GM19397 (cell line): ENCODE data around the gene APOBEC3G.

Experiments
- ATAC-seq: cut with Tn5 transposase; IDR thresholded peaks from one replicate; pipeline ENCODE4 v1.9.1; 2021; ENCODE audit warnings: mild to moderate bottlenecking, moderate library complexity; ENCODE audit not compliant: unreplicated experiment

The APOBEC3G gene

DNA sequence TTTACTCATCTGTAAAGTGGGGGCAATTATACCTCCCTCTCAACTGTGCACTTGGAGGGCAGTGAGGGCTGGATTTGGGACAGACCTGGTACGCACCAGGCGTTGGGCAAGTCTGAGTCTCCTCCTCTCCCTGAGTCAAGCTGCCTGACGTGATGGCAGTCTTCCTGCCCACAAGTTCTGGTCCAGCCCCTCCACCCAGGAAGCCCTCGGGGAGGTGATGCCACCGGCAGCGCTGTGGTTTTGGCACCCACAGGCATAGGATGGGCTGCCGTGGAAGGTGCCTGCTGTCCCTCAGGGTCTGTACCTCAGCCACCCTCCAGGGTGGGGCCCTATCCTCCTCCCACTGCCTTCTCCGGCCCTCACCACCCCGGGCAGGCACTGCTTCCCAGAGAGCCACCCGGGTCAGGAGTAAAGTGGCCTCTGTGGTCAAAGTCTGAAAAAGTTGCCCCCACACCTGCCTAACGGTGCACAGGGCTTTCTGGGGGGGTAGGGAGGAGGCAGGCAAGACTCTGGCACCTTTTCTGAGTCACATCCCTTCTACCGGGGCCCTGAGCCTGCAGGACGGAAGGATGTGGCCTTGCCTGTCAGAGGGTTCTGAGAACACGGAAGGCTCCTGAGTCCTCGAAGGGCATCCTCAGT is 13.5 kb downstream of the APOBEC3G start:
- ATAC-seq = no peak

DNA sequence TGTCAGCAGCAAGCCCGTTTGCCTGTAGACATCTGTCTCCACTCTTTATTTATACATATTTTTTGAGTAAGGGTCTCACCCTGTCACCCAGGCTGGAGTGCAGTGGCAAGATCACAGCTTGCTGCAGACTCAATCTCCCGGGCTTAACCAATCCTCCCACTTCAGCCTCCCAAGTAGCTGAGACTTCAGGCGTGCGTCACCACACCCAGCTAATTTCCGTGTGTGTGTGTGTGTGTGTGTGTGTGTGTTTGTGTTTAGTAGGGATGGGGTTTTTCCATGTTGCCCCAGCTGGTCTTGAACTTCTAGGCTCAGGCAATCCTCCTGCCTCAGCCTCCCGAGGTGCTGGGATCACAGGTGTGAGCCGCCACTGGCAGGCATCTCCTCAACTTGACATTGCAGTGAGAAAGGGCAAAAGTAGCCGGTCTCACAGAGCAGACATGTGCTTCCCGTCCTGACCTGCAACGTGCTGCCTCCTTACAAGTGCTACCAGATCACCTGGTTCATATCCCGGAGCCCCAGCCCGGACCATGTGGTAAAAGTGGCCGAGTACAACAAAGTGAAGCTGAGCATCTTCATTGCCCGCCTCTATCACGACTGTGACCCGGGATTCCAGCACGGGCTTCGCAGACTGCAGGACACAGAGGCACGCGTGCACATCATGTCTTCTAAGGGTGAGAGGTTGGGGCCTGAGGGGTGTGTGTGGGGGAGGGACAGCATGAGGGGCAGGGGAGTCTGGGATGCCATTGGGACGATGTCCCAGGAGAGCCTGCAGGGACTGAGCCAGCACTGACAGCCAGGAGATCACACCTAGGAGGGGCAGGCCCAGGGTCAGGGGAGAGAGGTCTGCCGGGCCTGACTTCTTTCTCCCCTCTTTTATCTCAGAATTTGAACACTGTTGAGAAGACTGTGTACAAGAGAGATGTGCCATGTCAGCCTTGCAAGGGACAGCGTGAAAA is 14.3 kb downstream of the APOBEC3G start:
- no peak for ATAC-seq

DNA sequence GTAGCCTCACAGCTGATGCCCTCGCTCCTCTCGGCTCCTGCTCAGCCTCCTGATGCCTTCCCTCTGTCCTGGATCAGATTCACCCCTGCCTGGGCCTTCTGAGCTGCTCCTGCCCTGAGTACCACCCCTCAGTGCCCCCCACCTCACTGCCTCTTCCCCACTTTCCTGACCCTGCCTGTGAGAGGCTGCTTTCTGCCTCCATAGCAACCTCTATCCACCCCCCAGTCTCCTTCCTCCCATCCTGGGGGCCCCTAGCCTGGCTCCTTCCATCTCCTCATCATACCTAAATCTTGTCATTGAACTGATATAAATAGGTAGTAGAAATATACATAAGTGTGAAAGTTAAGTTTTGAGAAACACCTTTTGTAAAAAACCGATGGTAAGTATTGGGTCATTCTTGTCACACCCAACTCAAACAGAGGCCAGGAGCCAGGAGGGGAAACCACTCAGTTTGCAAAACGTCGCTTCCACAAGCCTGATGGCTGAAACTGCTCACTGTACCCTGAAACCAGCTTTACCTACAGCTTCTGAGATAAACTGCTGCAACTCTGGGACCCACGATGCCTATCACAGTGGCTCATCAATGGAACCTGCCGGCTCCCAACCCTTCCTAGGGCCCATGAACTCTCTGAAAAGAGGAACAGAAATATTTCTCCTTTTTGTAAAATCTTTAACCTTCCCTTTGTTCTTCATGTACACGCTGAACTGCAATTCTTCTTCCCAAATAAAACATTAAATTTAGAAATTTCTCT is 15.2 kb downstream of the APOBEC3G start:
- ATAC-seq = no peak

DNA sequence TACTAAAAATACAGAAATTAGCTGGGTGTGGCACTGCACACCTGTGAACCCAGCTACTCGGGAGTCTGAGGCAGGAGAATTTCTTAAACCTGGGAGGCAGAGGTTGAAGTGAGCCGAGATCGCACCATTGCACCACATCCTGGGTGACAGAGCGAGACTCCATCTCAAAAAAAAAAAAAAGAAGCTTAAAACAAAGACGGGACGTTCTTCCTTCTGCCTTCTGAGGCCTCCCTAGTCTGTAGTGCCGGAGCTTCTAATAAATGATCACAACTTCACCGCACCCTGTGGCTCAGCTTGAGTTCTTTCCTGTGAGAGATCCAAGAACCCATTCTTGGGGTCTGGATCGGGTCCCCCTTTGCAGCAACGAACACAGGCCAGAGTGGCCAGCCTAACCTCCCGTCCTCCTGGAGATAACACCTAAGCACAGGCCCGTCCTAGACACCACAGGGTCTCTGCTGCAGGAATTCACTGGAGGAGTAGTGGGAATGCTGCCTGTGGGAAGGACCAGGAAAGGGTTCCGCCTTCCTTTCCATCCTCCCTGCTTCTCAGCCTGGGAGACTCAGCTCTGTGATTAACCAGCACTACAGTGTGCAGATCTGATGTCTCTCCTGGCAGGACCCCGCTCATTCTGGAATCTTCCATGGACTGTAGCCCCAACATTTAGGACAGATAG is 17.8 kb downstream of the APOBEC3G start:
- ATAC-seq = no peak

DNA sequence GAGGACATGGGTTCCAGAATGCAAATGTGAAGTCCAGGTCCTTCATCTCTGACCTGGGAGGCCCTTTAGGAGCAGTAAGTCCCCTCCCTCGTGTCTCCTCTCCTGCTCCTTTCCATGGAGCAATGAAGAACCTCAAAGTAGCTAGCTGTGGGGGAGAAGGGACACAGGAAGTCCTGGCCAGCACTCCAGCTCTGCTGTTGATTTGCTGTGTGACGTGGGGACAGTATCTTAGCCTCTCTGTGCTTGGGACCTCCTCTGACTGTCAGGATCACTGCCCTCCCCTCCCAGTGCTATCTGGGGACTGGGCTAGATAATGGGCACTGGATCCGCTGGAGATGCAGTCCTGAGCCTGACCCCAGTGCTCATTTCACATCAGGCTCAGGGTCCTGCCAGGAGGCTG is 18.9 kb downstream of the APOBEC3G start:
- no peak for ATAC-seq

DNA sequence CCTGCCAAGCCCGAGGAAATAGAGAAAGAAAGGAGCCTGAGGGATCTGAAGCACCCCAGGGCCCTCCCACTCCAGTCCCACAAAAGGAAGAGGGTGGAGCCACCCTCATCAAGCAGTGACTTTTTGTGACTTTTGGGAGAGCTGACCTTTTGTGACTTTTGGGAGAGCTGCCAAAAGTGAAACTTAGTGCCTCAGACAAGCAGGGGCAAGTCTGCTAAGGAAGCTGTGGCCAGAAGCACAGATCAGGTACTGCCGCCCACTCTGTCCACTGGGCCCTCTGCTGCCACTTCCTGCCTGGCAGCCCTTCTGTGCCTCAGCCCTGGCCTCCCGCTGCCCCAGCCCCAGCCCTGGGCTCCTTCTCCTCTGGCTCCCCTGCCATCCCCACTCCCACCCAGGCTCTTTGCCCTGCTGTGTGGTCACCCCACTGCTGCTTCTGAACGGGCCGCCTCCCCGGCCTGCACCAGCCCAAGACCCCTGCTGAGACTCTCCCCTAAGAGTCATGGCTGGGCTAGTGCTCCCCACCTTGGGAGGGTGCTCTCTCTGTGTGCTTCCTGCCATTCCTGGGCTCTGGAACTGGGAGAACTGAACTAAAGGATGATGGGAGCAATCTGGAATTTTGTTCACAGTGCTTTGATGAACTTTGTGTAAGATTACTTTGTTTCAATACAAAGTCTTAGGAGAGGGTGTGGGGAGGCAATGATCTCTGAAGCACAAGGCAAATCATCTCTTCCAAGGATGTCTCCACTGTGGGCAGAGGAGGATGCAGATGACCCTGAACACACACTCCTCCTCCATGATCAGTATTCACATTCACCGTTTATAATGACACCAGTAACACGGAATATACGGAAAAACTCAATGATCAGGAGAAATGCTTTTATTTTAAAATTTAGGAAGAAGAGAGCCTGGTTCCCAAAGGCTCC is 20.3 kb downstream of the APOBEC3G start, which contains the start of gene APOBEC3H:
TSS of gene APOBEC3H (plus strand) at position 147 of the 923 bp plus-strand sequence. CDS start 3,035 bp downstream, outside the sequence.
- no peak for ATAC-seq

DNA sequence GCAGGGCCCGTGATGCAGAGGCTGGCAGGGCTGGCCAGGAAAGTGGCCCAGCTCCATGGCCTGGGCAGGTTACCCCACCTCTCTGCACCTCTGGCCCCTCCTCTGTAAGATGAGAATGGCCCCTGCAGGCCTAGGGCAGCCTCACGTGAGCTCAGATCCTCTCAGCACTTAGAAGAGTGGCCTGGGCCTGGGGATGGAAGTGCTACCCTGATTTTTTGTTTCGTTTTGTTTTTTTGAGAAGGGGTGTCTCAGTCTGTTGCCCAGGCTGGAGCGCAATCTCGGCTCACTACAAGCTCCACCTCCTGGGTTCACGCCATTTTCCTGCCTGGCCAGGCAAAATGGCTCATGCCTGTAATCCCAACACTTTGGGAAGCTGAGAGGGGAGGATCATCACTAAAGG is 21.0 kb downstream of the APOBEC3G start:
- ATAC-seq = no peak

DNA sequence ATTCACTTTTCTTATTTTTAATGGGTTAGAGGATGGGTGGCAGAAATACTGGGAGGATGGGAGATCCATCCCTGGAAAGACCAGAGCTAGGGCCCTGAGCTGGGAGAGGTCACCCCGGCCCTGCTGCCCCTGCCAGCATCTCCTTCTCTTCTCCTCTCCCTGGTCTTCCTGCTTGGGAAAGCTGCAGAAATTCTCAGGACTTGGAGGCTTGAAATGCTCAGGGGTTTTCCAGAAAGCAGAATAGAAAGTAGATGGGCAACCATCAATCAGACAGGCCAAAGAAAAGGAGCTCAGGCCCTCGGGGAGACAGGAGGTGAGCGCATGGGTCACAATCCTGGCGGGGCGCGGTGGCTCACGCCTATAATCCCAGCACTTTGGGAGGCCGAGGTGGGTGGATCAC is 21.5 kb downstream of the APOBEC3G start:
- no peak for ATAC-seq

DNA sequence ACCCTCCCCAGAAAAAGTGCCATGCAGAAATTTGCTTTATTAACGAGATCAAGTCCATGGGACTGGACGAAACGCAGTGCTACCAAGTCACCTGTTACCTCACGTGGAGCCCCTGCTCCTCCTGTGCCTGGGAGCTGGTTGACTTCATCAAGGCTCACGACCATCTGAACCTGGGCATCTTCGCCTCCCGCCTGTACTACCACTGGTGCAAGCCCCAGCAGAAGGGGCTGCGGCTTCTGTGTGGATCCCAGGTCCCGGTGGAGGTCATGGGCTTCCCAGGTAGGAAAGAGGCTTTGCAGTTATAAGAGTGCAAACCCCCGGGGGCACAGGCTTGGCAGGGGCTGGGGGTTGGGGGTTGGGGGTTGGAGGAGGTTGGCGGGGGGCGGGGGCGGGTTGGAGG is 24.2 kb downstream of the APOBEC3G start:
- no peak for ATAC-seq

DNA sequence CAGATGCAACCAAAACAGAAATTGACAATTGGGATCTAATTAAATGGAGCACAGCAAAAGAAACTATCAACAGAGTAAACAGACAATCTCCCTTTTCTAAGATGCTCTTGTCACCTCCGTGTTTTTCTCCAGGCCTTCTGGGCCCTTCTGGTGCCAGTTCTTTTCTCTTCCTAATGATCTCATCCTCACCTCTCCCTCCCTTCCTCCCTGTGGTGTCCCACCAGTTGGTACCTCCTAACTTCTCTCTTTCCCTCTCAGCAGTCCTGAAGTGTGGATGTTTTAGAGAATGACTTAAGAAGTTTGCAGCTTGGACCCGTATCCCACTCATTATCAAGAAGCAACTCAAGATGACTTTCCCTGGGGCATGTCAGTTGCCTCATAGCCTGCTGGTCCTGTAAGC is 26.4 kb downstream of the APOBEC3G start:
- ATAC-seq = no peak

DNA sequence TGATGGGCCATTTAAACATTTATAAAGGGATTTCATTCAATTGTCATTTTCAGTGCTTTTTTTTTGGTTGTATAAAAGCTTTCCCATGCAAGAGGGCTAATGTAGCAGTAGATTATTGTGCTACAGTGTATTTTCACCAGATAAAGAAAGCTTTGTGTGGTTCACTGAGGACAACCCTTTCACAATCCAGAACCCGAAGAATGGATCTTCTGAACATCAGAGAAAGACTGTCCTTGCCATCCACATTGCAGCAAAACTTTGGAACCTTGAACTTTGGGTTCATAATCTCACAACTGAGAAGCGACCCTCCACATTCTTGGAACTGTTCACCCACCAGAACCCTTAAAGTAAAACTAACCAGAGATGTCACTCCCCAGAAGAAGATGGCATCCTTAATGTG is 29.3 kb downstream of the APOBEC3G start:
- no peak for ATAC-seq

DNA sequence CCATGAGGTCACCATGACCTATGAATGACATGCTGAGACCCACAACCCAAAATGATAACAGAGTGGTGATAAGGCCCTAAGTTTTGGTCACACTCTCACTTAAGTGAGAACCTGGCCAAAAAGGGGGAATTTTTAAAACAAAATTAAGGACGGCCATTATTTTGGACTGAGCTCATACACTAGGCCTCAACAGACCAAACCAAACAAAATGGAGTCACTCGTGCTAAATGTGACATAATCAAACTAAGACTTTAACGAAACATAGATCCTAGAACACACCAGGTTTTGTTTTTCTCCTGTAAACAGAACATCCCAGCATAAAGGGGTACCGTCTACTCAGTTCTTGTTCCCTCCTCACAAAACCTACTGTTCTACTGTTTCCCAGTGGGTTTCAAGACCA is 31.4 kb downstream of the APOBEC3G start:
- no peak for ATAC-seq

DNA sequence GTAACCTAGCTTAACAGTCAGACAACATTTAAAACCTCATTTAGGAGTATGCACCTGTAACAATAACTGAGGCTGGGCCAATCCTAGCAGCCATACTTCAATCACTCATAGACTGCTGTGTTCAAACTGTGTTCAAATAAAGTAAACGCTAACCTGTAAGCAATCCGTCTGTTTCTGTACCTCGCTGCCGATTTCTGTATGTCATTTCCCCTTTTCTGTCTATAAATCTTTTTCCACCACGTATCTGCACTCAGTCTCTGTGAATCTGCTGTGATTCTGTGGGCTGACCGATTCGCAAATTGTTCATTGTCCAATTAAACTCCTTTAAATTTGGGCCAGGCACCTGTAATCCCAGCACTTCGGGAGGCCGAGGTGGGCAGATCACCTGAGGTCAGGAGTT is 32.3 kb downstream of the APOBEC3G start:
- no peak for ATAC-seq

DNA sequence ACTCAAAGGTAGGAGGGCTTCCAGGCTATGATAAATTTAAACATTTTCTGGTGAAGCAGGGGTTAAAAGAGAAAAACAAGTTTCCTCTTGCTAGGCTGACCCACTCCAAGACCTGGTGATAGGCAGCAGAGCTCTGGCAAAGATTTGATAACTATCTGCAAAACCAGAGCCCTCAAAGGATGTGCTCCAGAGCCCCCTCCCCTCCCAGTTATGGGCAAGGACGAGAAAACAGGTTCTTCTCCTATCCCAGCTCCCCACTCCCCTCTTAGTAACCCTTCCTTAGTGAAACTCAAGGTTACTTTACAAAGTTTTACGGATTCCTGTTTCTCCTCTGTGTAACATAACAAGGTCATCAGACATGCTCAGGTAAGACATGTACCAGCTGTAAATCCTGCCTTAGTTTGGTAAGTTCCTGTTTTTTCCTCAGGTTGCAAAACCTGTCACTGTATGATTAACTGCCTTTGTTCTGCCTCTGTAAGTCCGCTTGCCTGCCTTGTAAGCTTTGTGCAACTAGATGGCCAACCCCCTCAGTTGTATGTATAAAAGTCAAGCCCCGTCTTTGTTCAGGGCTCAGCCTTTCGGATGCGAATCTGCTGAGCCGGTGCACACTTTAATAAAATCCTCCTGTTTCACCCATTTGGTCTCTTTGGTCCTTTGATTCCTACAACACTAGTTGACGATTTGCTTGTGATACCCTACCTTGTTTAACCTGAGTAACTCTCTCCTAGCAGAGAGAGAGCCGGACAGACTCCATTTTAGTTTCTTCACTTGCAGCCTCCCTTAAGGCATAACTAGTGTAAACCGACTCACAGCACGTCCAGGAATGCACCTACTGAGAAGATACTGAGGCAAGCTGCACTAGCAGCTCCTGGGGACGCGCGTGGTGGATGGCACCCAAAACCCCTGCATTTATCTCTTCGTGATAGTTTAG is 33.8 kb downstream of the APOBEC3G start:
- no peak for ATAC-seq

DNA sequence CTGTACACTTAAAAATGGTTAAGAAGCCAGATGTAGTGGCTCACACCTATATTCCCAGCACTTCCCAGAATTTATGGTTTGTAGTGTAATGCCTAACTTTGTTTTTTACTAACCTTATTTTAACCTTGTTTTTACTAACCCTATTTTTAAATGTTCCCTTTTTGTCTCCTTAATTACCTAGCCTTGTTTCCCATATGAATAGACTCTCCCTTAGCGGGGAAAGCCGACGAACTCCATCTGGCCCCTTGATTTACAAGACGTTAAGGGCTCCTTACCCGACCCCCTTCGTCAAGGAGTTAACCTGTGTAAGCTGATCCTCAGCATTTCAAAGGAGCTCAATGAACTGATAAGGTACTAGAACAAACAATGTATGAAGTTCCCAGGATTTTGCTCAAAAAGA is 37.0 kb downstream of the APOBEC3G start:
- no peak for ATAC-seq

DNA sequence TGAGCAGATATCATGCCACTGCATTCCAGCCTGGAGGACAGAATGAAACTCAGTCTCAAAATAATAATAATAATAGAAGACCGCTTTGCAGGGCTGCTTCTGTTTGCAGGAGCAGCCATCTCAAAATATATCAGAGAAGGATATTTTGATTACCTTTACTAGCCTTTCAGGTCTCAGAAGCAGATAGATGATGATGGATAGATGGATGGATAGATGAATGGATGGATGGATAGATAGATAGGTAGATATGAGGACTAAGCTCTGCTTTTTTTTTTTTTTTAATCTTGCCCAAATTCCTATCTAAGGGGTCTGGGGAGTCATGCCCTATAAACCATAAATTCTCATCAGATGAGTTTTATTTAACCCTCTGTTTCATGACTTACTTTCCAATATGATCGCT is 38.5 kb downstream of the APOBEC3G start:
- no peak for ATAC-seq

DNA sequence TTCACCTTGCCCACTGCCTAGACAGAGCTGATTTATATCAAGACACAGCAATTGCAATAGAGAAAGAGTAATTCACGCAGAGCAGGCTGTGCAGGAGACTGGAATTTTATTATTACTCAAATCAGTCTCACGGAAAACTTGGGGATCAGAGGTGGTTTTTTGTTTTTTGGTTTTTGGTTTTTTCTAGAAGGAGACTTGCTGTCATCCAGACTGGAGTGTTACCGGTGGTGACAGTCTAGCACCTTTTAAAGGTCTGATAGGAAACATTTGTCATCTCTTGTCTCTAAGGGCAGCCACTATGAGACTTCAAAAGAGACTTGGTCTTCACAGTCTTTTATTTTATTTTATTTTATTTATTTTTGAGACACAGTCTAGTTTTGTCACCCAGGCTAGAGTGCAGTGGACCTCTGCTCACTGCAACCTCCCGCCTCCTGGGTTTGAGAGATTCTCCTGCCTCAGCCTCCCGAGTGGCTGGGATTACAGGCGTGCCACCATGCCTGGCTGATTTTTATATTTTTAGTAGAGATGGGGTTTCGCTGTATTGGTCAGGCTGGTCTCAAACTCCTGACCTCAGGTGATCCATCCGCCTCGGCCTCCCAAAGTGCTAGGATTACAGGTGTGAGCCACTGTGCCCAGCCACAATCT is 39.0 kb downstream of the APOBEC3G start:
- ATAC-seq = no peak

DNA sequence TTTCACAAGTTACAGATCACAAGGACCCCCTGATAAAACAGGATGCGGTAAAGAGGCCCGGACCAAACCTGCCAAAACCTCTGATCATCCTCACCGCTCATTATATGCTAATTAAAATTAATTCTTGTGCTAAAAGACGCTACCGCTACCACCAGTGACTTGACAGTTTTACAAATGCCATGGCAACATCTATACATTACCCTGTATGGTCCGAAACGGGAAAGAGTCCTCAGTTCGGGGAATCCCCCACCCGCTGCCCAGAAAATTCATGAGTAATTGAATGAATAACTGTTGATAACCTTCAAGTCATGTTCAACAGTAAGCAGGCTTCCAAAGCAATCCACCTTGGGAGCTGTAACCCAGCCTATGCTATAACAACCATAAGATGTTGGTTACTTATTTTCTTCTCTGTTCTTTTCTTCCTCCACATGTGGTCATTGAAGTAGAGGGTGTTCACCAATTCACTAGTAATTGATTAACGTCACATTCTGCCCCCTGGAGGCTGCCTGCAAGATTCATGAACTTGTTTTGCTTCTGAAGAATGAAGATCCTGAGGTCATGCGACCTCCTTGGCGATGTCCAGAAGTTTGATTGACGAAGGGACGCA is 40.6 kb downstream of the APOBEC3G start:
- ATAC-seq = no peak
